WTC11 (cell line): ENCODE data around the gene GRB7. TPM values are rescaled to one million over a fixed set of nuclear protein-coding genes. Genes with fewer than 3 reads are reported as not detected.

Experiments used
- ATAC-seq: fragments of 200-7000 bp; cut with Tn5 transposase; 2 replicates; pipeline ENCODE4 v1.10.0; 2021; ENCODE audit warnings: mild to moderate bottlenecking, moderate library complexity
- CTCF ChIA-PET: fragments of 300-600 bp; sonication (Branson Sonifier 250); formaldehyde crosslinking; loops from one replicate; lab custom pipeline; 2021; ENCODE audit warnings: antibody characterized with exemption; lab: Charles Lee
- POLR2A ChIA-PET: fragments of 350-600 bp; sonication (Branson Sonifier 250); formaldehyde crosslinking; loops from one replicate; lab custom pipeline; 2021; ENCODE audit warnings: antibody characterized with exemption; lab: Charles Lee
- DNase-seq: peaks from one replicate; pipeline ENCODE4 v3.0.0; 2021; ENCODE audit warnings: low spot score
- H3K27ac Mint-ChIP-seq: 2 replicates; pipeline ENCODE4 v1.8.0; 2021; ENCODE audit warnings: mixed read lengths
- H3K27me3 Mint-ChIP-seq: 2 replicates; pipeline ENCODE4 v1.8.0; 2021; ENCODE audit warnings: low read depth, mild to moderate bottlenecking, moderate library complexity, mixed read lengths
- H3K36me3 Mint-ChIP-seq: 2 replicates; pipeline ENCODE4 v1.8.0; 2021; ENCODE audit warnings: mixed read lengths
- H3K4me1 Mint-ChIP-seq: 2 replicates; pipeline ENCODE4 v1.8.0; 2022; ENCODE audit warnings: mixed read lengths
- H3K4me3 Mint-ChIP-seq: 2 replicates; pipeline ENCODE4 v1.8.0; 2021; ENCODE audit warnings: mild to moderate bottlenecking, moderate library complexity, mixed read lengths
- H3K9me3 Mint-ChIP-seq: 2 replicates; pipeline ENCODE4 v1.8.0; 2021; ENCODE audit warnings: mixed read lengths
- ATF6 ChIP-seq: sonication (generic); formaldehyde crosslinking; IDR thresholded peaks from 2 replicates; pipeline ENCODE4 v1.8.1; 2023; ENCODE audit warnings: mild to moderate bottlenecking, missing genetic modification reagents
- CBFB ChIP-seq: sonication (generic); formaldehyde crosslinking; IDR thresholded peaks from 2 replicates; pipeline ENCODE4 v1.8.1; 2022; ENCODE audit warnings: mild to moderate bottlenecking, low read depth, missing genetic modification reagents
- CREB1 ChIP-seq: sonication (generic); formaldehyde crosslinking; IDR thresholded peaks from 2 replicates; pipeline ENCODE4 v1.8.0; 2023; ENCODE audit warnings: mild to moderate bottlenecking, missing genetic modification reagents
- E2F1 ChIP-seq: sonication (generic); formaldehyde crosslinking; IDR thresholded peaks from 2 replicates; pipeline ENCODE4 v1.8.0; 2022; ENCODE audit warnings: mild to moderate bottlenecking, missing genetic modification reagents
- E2F4 ChIP-seq: sonication (generic); formaldehyde crosslinking; IDR thresholded peaks from 2 replicates; pipeline ENCODE4 v1.8.1; 2022; ENCODE audit warnings: low read depth, mild to moderate bottlenecking, moderate library complexity, missing genetic modification reagents, borderline replicate concordance
- FOXP4 ChIP-seq: sonication (generic); formaldehyde crosslinking; IDR thresholded peaks from 2 replicates; pipeline ENCODE4 v1.8.0; 2022; ENCODE audit warnings: mild to moderate bottlenecking, missing genetic modification reagents
- IRF1 ChIP-seq: sonication (generic); formaldehyde crosslinking; IDR thresholded peaks from 2 replicates; pipeline ENCODE4 v1.8.0; 2023; ENCODE audit warnings: missing genetic modification reagents
- NFATC4 ChIP-seq: fragments of 250-450 bp; sonication (Bioruptor Pico); IDR thresholded peaks from 2 replicates; pipeline ENCODE4 v1.9.0; 2021; ENCODE audit warnings: mild to moderate bottlenecking
- NFE2L1 ChIP-seq: sonication (generic); formaldehyde crosslinking; IDR thresholded peaks from 2 replicates; pipeline ENCODE4 v1.8.1; 2023; ENCODE audit warnings: missing genetic modification reagents
- TP53 ChIP-seq: sonication (generic); formaldehyde crosslinking; IDR thresholded peaks from 2 replicates; pipeline ENCODE4 v1.8.1; 2023; ENCODE audit warnings: mild to moderate bottlenecking, missing genetic modification reagents
- ZMAT4 ChIP-seq: fragments of 250-450 bp; sonication (Bioruptor Pico); IDR thresholded peaks from 2 replicates; pipeline ENCODE4 v1.9.0; 2021; ENCODE audit warnings: mild to moderate bottlenecking
- ZNF263 ChIP-seq: sonication (generic); formaldehyde crosslinking; IDR thresholded peaks from 2 replicates; pipeline ENCODE4 v1.8.1; 2022; ENCODE audit warnings: low read depth, mild to moderate bottlenecking, moderate library complexity, missing genetic modification reagents
- ZNF532 ChIP-seq: fragments of 250-450 bp; sonication (Bioruptor Pico); IDR thresholded peaks from 2 replicates; pipeline ENCODE4 v1.9.0; 2021; ENCODE audit warnings: mild to moderate bottlenecking, borderline replicate concordance
- total RNA-seq: library from RNA; stranded (reverse); gene quantifications from 3 replicates; pipeline ENCODE4 v1.2.3, GENCODE V29; 2021

The GRB7 gene
- total RNA-seq, 1 experiment from 2014 or later = 48.5 TPM

- TF ChIP-seq NFE2L1 (CRISPR knock-in tag) = no peak
- TF ChIP-seq ZNF532 = no peak
- no peak for TF ChIP-seq CREB1 (CRISPR knock-in tag)
- TF ChIP-seq E2F1 (CRISPR knock-in tag) = no peak
- TF ChIP-seq, all 79 proteins: peak for 0
- H3K4me3 Mint-ChIP-seq = no peak overlapping the region
- peaks cover 30% of the 10 kb centered on the region for H3K4me1 Mint-ChIP-seq
- ATAC-seq = no peak
- DNase-seq = no peak
- H3K27me3 Mint-ChIP-seq = no peaks in the 10 kb centered on the region
- H3K27ac Mint-ChIP-seq = no peak overlapping the region
- H3K36me3 Mint-ChIP-seq = peaks cover 4% of the 10 kb centered on the region; the same call in 1 of the 2 replicates
- no peaks in the 10 kb centered on the region for H3K9me3 Mint-ChIP-seq
- ChIA-PET CTCF (interaction anchor here (0.7 to 3.0 kb wide), 5 partner anchors 24 to 111 kb away, joined by 3 to 23 read pairs (median 4); no protein-coding TSS in a partner anchor), POLR2A (no interaction called here)
Observed at GRCh38 chr17:39732586-39732985, 5.2 kb upstream of the GRB7 start.

- ATAC-seq (no peak), DNase-seq (no peak)
- TF ChIP-seq NFATC4 (CRISPR knock-in tag) = no peak
- Mint-ChIP-seq H3K9me3 (no peaks in the 10 kb centered on the region), H3K27me3 (no peaks in the 10 kb centered on the region; the same call in 1 of the 2 replicates), H3K27ac (peak overlapping the region; percentile 36), H3K36me3 (no peaks in the 10 kb centered on the region), H3K4me1 (peaks cover 30% of the 10 kb centered on the region), H3K4me3 (no peak overlapping the region)
- ChIA-PET POLR2A (no interaction called here), CTCF (interaction anchor here (2.0 kb wide), 1 partner anchor 112 kb away, joined by 8 read pairs; no protein-coding TSS in a partner anchor)
Observed at GRCh38 chr17:39735882-39736281, 1.9 kb upstream of the GRB7 start.

GRCh38 chr17:39736319-39737165 is 1.2 kb upstream of the GRB7 start:
- Mint-ChIP-seq H3K4me3 (peak overlapping the region; percentile 36), H3K36me3 (no peaks in the 10 kb centered on the region), H3K27ac (peak overlapping the region; percentile 36), H3K4me1 (peaks cover 37% of the 10 kb centered on the region), H3K9me3 (no peaks in the 10 kb centered on the region), H3K27me3 (no peaks in the 10 kb centered on the region; the same call in 1 of the 2 replicates)
- ATAC-seq = no peak
- POLR2A ChIA-PET = no interaction called here
- TF ChIP-seq ATF6 (CRISPR knock-in tag) (no peak), CBFB (CRISPR knock-in tag) (no peak), TP53 (CRISPR knock-in tag) (no peak), CREB1 (CRISPR knock-in tag) (no peak)
- TF ChIP-seq, all 79 proteins: peak for 0
- DNase-seq = no peak
- CTCF ChIA-PET = interaction anchor here (1.0 to 2.0 kb wide), 2 partner anchors 113 to 115 kb away, joined by 4 to 8 read pairs; no protein-coding TSS in a partner anchor

- DNase-seq = no peak
- Mint-ChIP-seq H3K9me3 (no peaks in the 10 kb centered on the region), H3K4me3 (peak overlapping the region; percentile 91), H3K36me3 (no peaks in the 10 kb centered on the region), H3K4me1 (peaks cover 38% of the 10 kb centered on the region), H3K27ac (peak overlapping the region; percentile 68; the same call in 1 of the 2 replicates), H3K27me3 (no peaks in the 10 kb centered on the region; the same call in 1 of the 2 replicates)
- ChIA-PET POLR2A (no interaction called here), CTCF (interaction anchor here (1.0 to 2.0 kb wide), 2 partner anchors 114 to 115 kb away, joined by 4 to 8 read pairs; no protein-coding TSS in a partner anchor)
- ATAC-seq = no peak
- TF ChIP-seq FOXP4 (CRISPR knock-in tag) (no peak), ZNF263 (CRISPR knock-in tag) (no peak), E2F4 (CRISPR knock-in tag) (no peak), ZMAT4 (CRISPR knock-in tag) (no peak), IRF1 (CRISPR knock-in tag) (no peak)
Observed at GRCh38 chr17:39737206-39737759, 455 bp upstream of the GRB7 start.
